Ovary (tissue), 3 donors: ENCODE measurements around the gene TBCD.

ENCODE experiments used
- CTCF ChIP-seq, 3 donors: fragments of 450-650 bp in 2 of 3; fragments of 200-600 bp in 1 of 3; IDR thresholded peaks; one replicate each; pipeline versions ENCODE4 v1.5.1 to v1.8.0; 2016 to 2022; ENCODE audit warnings: antibody characterized with exemption in 3 of 3, mild to moderate bottlenecking in 1 of 3
- EP300 ChIP-seq: sonication (generic); formaldehyde crosslinking; IDR thresholded peaks from one replicate; pipeline ENCODE4 v1.6.1; 2017; ENCODE audit warnings: antibody characterized with exemption
- POLR2A ChIP-seq: fragments of 450-650 bp; IDR thresholded peaks from one replicate; pipeline ENCODE4 v1.6.1; 2017; ENCODE audit warnings: antibody characterized with exemption, mild to moderate bottlenecking, moderate library complexity
- donor health status: DM: no; HTN: no; CAD: no.

- TF ChIP-seq CTCF (IDR thresholded peaks at IDR 0.05): no peak
- TF ChIP-seq POLR2A: no peak
- no peak for TF ChIP-seq EP300
These were observed 156.8 kb downstream of the TBCD start for GRCh38 chr17:82908543-82909160.
